HCT116 (cell line): ENCODE data around the gene FSCN2. TPM values are rescaled to one million over a fixed set of nuclear protein-coding genes. Genes with fewer than 3 reads are reported as not detected.

ENCODE experiments used
- ATAC-seq: fragments of 200-7000 bp; cut with Tn5 transposase; 2 replicates; pipeline ENCODE4 v1.9.1; 2020; ENCODE audit warnings: mild to moderate bottlenecking, moderate library complexity
- BruUV-seq: library from RNA; stranded (reverse); fragments of 400-500 nt; replicated peaks from 2 replicates; lab custom pipeline; 2021; lab: Mats Ljungman, UMichigan
- CTCF ChIA-PET: fragments of 300-600 bp; sonication (Branson Sonifier 250); formaldehyde crosslinking; loops from one replicate; lab custom pipeline; 2021; ENCODE audit warnings: antibody characterized with exemption; lab: Charles Lee
- POLR2A ChIA-PET: fragments of 300-600, 350-600 bp; sonication (Branson Sonifier 250); formaldehyde crosslinking; loops from one replicate; lab custom pipeline; 2021; ENCODE audit warnings: antibody characterized with exemption; lab: Charles Lee
- RAD21 ChIA-PET, 2 experiments: fragments of 300-600 bp; sonication (Branson Sonifier 250); formaldehyde crosslinking; loops; one replicate each; lab custom pipeline; 2023; ENCODE audit warnings: low total read pairs in 2 of 2; ENCODE audit not compliant: uncharacterized antibody in 2 of 2, unreplicated experiment in 2 of 2, low non-redundant PET in 1 of 2; lab: Charles Lee
- DNase-seq: peaks from one replicate; pipeline ENCODE4 v3.0.0-alpha.2; 2010; ENCODE audit warnings: low read depth, low spot score
- H2AFZ ChIP-seq: fragments of 200-600 bp; shearing (Covaris generic), sonication (generic); 2 replicates; pipeline ENCODE4 v1.6.1; 2017; ENCODE audit warnings: low read depth, mixed run types, mixed read lengths, antibody characterized with exemption, low read length; ENCODE audit not compliant: poor library complexity, severe bottlenecking
- H3K27ac ChIP-seq: 2 replicates; pipeline ENCODE4 v1.5.1; 2012; ENCODE audit warnings: low read depth, low read length
- H3K27me3 ChIP-seq: fragments of 200-600 bp; sonication (generic); 2 replicates; pipeline ENCODE4 v1.6.1; 2016; ENCODE audit warnings: mixed run types, low read length, mixed read lengths; ENCODE audit not compliant: insufficient read depth
- H3K36me3 ChIP-seq, 2 experiments: fragments of 200-500 bp in 1 of 2; fragments of 200-600 bp in 1 of 2; sonication (Bioruptor generic) in 1 of 2; sonication (generic) in 1 of 2; 2 replicates each; pipeline versions ENCODE4 v1.5.1 to v1.6.1; 2014 to 2016; ENCODE audit warnings: low read length in 2 of 2, inconsistent platforms in 1 of 2, mixed read lengths in 1 of 2, mixed run types in 1 of 2; ENCODE audit not compliant: insufficient read depth in 2 of 2, control insufficient read depth in 1 of 2
- H3K4me1 ChIP-seq, 2 experiments: fragments of 200-600 bp in 1 of 2; sonication (generic) in 1 of 2; 2 replicates each; pipeline versions ENCODE4 v1.5.1 to v1.6.1; 2012 to 2017; ENCODE audit warnings: low read length in 2 of 2, inconsistent platforms in 1 of 2, mild to moderate bottlenecking in 1 of 2, mixed read lengths in 1 of 2, mixed run types in 1 of 2, moderate library complexity in 1 of 2; ENCODE audit not compliant: insufficient read depth in 2 of 2, control insufficient read depth in 1 of 2
- H3K4me2 ChIP-seq: fragments of 200-600 bp; sonication (generic); 2 replicates; pipeline ENCODE4 v1.6.1; 2017; ENCODE audit warnings: mixed run types, low read length, mixed read lengths
- H3K4me3 ChIP-seq, 2 experiments: fragments of 200-600 bp in 1 of 2; sonication (generic) in 1 of 2; replicated peaks in 1 of 2; 2 replicates each; pipeline ENCODE4 v1.5.1; 2011 to 2016; ENCODE audit warnings: low read length in 2 of 2, control low read depth in 1 of 2, low read depth in 1 of 2, mild to moderate bottlenecking in 1 of 2, mixed read lengths in 1 of 2, mixed run types in 1 of 2
- H3K79me2 ChIP-seq: fragments of 200-600 bp; sonication (generic); 2 replicates; pipeline ENCODE4 v1.6.1; 2017; ENCODE audit warnings: mild to moderate bottlenecking, mixed run types, low read length, moderate library complexity, mixed read lengths; ENCODE audit not compliant: insufficient read depth
- H3K9ac ChIP-seq: fragments of 200-600 bp; sonication (generic); 2 replicates; pipeline ENCODE4 v1.6.1; 2016; ENCODE audit warnings: low read length, mixed read lengths
- H3K9me2 ChIP-seq: fragments of 200-600 bp; sonication (generic), shearing (Covaris generic); 2 replicates; pipeline ENCODE4 v1.6.1; 2017; ENCODE audit warnings: mixed run types, mild to moderate bottlenecking, moderate library complexity; ENCODE audit not compliant: insufficient read depth
- H3K9me3 ChIP-seq, 2 experiments: fragments of 200-500 bp in 1 of 2; fragments of 200-600 bp in 1 of 2; sonication (Bioruptor generic) in 1 of 2; sonication (generic) in 1 of 2; 2 replicates each; pipeline ENCODE4 v1.6.1; 2014 to 2017; ENCODE audit warnings: low read length in 2 of 2, mixed read lengths in 2 of 2, inconsistent platforms in 1 of 2, low read depth in 1 of 2, mild to moderate bottlenecking in 1 of 2, mixed run types in 1 of 2, moderate library complexity in 1 of 2; ENCODE audit not compliant: control insufficient read depth in 1 of 2, insufficient read depth in 1 of 2
- H4K20me1 ChIP-seq: fragments of 200-600 bp; sonication (generic), shearing (Covaris generic); 2 replicates; pipeline ENCODE4 v1.6.1; 2017; ENCODE audit warnings: mixed run types, mild to moderate bottlenecking, moderate library complexity; ENCODE audit not compliant: insufficient read depth
- ATF3 ChIP-seq: IDR thresholded peaks from 2 replicates; pipeline ENCODE4 v1.6.1; 2012
- CBX3 ChIP-seq: IDR thresholded peaks from 2 replicates; pipeline ENCODE4 v1.6.1; 2012; ENCODE audit warnings: low read depth
- CEBPB ChIP-seq: IDR thresholded peaks from 2 replicates; pipeline ENCODE4 v1.6.1; 2012; ENCODE audit warnings: low read depth
- CTCF ChIP-seq, 3 experiments: fragments of 200-600 bp in 1 of 3; sonication (generic) in 1 of 3; IDR thresholded peaks in 2 of 3; conservative IDR thresholded peaks in 1 of 3; 2 replicates each; pipeline ENCODE4 v1.5.1; 2012 to 2017; ENCODE audit warnings: low read depth in 2 of 3, low read length in 2 of 3, antibody characterized with exemption in 1 of 3, borderline replicate concordance in 1 of 3, control low read depth in 1 of 3, mild to moderate bottlenecking in 1 of 3, mixed read lengths in 1 of 3, mixed run types in 1 of 3, moderate library complexity in 1 of 3; ENCODE audit not compliant: insufficient read depth in 1 of 3
- ELF1 ChIP-seq: IDR thresholded peaks from 2 replicates; pipeline ENCODE4 v1.6.1; 2012; ENCODE audit warnings: low read depth, borderline replicate concordance
- EZH2 ChIP-seq: fragments of 200-600 bp; sonication (generic); IDR thresholded peaks from 2 replicates; pipeline ENCODE4 v1.6.1; 2017; ENCODE audit warnings: antibody characterized with exemption, mixed run types
- EZH2phosphoT487 ChIP-seq: fragments of 200-600 bp; IDR thresholded peaks from 2 replicates; pipeline ENCODE4 v1.6.1; 2018; ENCODE audit warnings: antibody characterized with exemption, borderline replicate concordance
- FOSL1 ChIP-seq: IDR thresholded peaks from 2 replicates; pipeline ENCODE4 v1.6.1; 2012; ENCODE audit warnings: low read depth
- JUND ChIP-seq: IDR thresholded peaks from 2 replicates; pipeline ENCODE4 v1.6.1; 2012
- POLR2AphosphoS5 ChIP-seq: IDR thresholded peaks from 2 replicates; pipeline ENCODE4 v1.6.1; 2011; ENCODE audit warnings: mild to moderate bottlenecking, low read depth, low read length, moderate library complexity
- YY1 ChIP-seq: IDR thresholded peaks from 2 replicates; pipeline ENCODE4 v1.6.1; 2011; ENCODE audit warnings: low read length, low read depth, moderate library complexity, mild to moderate bottlenecking; ENCODE audit not compliant: insufficient replicate concordance; ENCODE audit errors: extremely low read depth
- intact Hi-C: fragments of 100-400 bp; cut with micrococcal nuclease; formaldehyde crosslinking; loops from 2 replicates; pipeline ENCODE4 v1.10.0; 2022
- total RNA-seq: library from RNA; stranded (reverse); gene quantifications from one replicate; pipeline ENCODE4 v1.2.1, GENCODE V29; 2021; ENCODE audit not compliant: unreplicated experiment

FSCN2 gene
- total RNA-seq, 1 experiment from 2014 or later, result 10.1 TPM

GRCh38 chr17:81535007-81535328 is 6.8 kb downstream of the FSCN2 start:
- no peaks in the 10 kb centered on the region for H3K9me2 ChIP-seq
- DNase-seq (no peak), ATAC-seq (no peak)
- H3K27me3 ChIP-seq, result no peaks in the 10 kb centered on the region
- H3K4me3 ChIP-seq, result no peak overlapping the region
- CTCF ChIA-PET, result no interaction called here
- H2AFZ ChIP-seq, result no peak overlapping the region
- no peak overlapping the region for H3K4me2 ChIP-seq
- intact Hi-C loops, result loop anchor here (5.0 kb wide), 1 partner anchor 163 kb away; no protein-coding TSS in a partner anchor
- peaks cover 3 to 7% of the 10 kb centered on the region in 2 experiments; a peak in 2 of 4 replicates for H3K4me1 ChIP-seq
- POLR2A ChIA-PET, result no interaction called here
- no peaks in the 10 kb centered on the region for H4K20me1 ChIP-seq
- no peak overlapping the region for H3K27ac ChIP-seq
- H3K9me3 ChIP-seq, result peaks cover 0 to 7% of the 10 kb centered on the region in 2 experiments; a peak in 1 of 4 replicates
- H3K36me3 ChIP-seq, result peaks cover 0 to 1% of the 10 kb centered on the region in 2 experiments; a peak in 1 of 4 replicates
- no TSS peak for BruUV-seq
- no peaks in the 10 kb centered on the region for H3K79me2 ChIP-seq
- no peak overlapping the region for H3K9ac ChIP-seq
- RAD21 ChIA-PET, result no interaction called here
- no peak for TF ChIP-seq ELF1
- TF ChIP-seq EZH2phosphoT487, result no peak
- TF ChIP-seq ATF3, result no peak
- TF ChIP-seq CBX3, result no peak
- TF ChIP-seq POLR2AphosphoS5, result no peak
- TF ChIP-seq CEBPB, result no peak
- TF ChIP-seq YY1, result no peak
- no peak for TF ChIP-seq FOSL1
- TF ChIP-seq EZH2, result no peak
- TF ChIP-seq JUND, result no peak
- TF ChIP-seq CTCF (IDR thresholded peaks at IDR 0.05 in 2 of 3, conservative IDR thresholded peaks at IDR 0.05 in 1 of 3; ENCODE audit: borderline replicate concordance in 1 of 3, insufficient read depth in 1 of 3, low read depth in 2 of 3, low read length in 2 of 3), result no peak
